Calu3 (cell line): Measurements from ENCODE around the gene FAM228A. TPM values are rescaled to one million over a fixed set of nuclear protein-coding genes. Genes with fewer than 3 reads are reported as not detected.

Experiments used
- BruUV-seq: library from RNA; stranded (reverse); fragments of 400-500 nt; replicated peaks from 2 replicates; lab custom pipeline; 2021; lab: Mats Ljungman, UMichigan
- CTCF ChIA-PET: fragments of 300-600 bp; sonication (Branson Sonifier 250); formaldehyde crosslinking; loops from one replicate; lab custom pipeline; 2022; ENCODE audit warnings: antibody characterized with exemption; lab: Charles Lee
- DNase-seq: peaks from one replicate; pipeline ENCODE4 v3.0.0; 2022
- H3K27ac Mint-ChIP-seq: one replicate; pipeline ENCODE4 v1.8.0; 2022; ENCODE audit warnings: mixed read lengths; ENCODE audit not compliant: unreplicated experiment
- H3K27me3 Mint-ChIP-seq: one replicate; pipeline ENCODE4 v1.8.0; 2022; ENCODE audit warnings: mixed read lengths; ENCODE audit not compliant: unreplicated experiment
- H3K36me3 Mint-ChIP-seq: one replicate; pipeline ENCODE4 v1.8.0; 2022; ENCODE audit warnings: mild to moderate bottlenecking, moderate library complexity, mixed read lengths; ENCODE audit not compliant: insufficient read depth, unreplicated experiment
- H3K4me1 Mint-ChIP-seq: one replicate; pipeline ENCODE4 v1.8.0; 2022; ENCODE audit warnings: mild to moderate bottlenecking, low read depth, mixed read lengths; ENCODE audit not compliant: unreplicated experiment
- H3K4me3 Mint-ChIP-seq: one replicate; pipeline ENCODE4 v1.8.0; 2022; ENCODE audit warnings: mild to moderate bottlenecking, low read depth, moderate library complexity, mixed read lengths; ENCODE audit not compliant: unreplicated experiment
- H3K9me3 Mint-ChIP-seq: one replicate; pipeline ENCODE4 v1.8.0; 2022; ENCODE audit warnings: low read depth, mixed read lengths; ENCODE audit not compliant: unreplicated experiment
- intact Hi-C: fragments of 100-400 bp; cut with micrococcal nuclease; formaldehyde crosslinking; loops from one replicate; pipeline ENCODE4 v1.10.0; 2022; ENCODE audit not compliant: unreplicated experiment
- total RNA-seq: library from RNA; stranded (reverse); gene quantifications from 2 replicates; pipeline ENCODE4 v1.2.3, GENCODE V29; 2022
- TF ChIP-seq, protein P1 (sequence below): fragments of 200-600 bp; IDR thresholded peaks from one replicate; pipeline ENCODE4 v1.8.0; 2022; ENCODE audit warnings: antibody characterized with exemption; ENCODE audit not compliant: unreplicated experiment

Gene FAM228A
- total RNA-seq, 1 experiment from 2014 or later, result not detected

- intact Hi-C loops, result no loop called here
- H3K4me1 Mint-ChIP-seq, result no peaks in the 10 kb centered on the region
- no peaks in the 10 kb centered on the region for H3K27me3 Mint-ChIP-seq
- no peaks in the 10 kb centered on the region for H3K9me3 Mint-ChIP-seq
- peaks cover 17% of the 10 kb centered on the region for H3K36me3 Mint-ChIP-seq
- CTCF ChIA-PET, result no interaction called here
- no peak overlapping the region for H3K4me3 Mint-ChIP-seq
- no peak overlapping the region for H3K27ac Mint-ChIP-seq
- BruUV-seq, result no TSS peak
- TF ChIP-seq, protein P1, sequence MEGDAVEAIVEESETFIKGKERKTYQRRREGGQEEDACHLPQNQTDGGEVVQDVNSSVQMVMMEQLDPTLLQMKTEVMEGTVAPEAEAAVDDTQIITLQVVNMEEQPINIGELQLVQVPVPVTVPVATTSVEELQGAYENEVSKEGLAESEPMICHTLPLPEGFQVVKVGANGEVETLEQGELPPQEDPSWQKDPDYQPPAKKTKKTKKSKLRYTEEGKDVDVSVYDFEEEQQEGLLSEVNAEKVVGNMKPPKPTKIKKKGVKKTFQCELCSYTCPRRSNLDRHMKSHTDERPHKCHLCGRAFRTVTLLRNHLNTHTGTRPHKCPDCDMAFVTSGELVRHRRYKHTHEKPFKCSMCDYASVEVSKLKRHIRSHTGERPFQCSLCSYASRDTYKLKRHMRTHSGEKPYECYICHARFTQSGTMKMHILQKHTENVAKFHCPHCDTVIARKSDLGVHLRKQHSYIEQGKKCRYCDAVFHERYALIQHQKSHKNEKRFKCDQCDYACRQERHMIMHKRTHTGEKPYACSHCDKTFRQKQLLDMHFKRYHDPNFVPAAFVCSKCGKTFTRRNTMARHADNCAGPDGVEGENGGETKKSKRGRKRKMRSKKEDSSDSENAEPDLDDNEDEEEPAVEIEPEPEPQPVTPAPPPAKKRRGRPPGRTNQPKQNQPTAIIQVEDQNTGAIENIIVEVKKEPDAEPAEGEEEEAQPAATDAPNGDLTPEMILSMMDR, result no peak
- no peak for DNase-seq
These were observed 36.6 kb downstream of the FAM228A start for GRCh38 chr2:24211408-24211807.

GRCh38 chr2:24214880-24215279 lies 40.0 kb downstream of the FAM228A start:
- no peak overlapping the region for H3K4me3 Mint-ChIP-seq
- no peaks in the 10 kb centered on the region for H3K9me3 Mint-ChIP-seq

GRCh38 chr2:24220554-24221291 lies 45.9 kb downstream of the FAM228A start:
- Mint-ChIP-seq H3K4me1 (no peaks in the 10 kb centered on the region), H3K27ac (no peak overlapping the region), H3K4me3 (no peak overlapping the region), H3K9me3 (no peaks in the 10 kb centered on the region), H3K27me3 (no peaks in the 10 kb centered on the region), H3K36me3 (no peaks in the 10 kb centered on the region)
- no peak for DNase-seq
- CTCF ChIA-PET, result no interaction called here
- TF ChIP-seq, protein P1, result no peak
- intact Hi-C loops, result no loop called here
- BruUV-seq, result no TSS peak

More at GRCh38 chr2:24214880-24215279, 40.0 kb downstream of the FAM228A start:
- intact Hi-C loops, result no loop called here
- H3K27ac Mint-ChIP-seq, result no peak overlapping the region
- TF ChIP-seq, protein P1, result no peak
- no peak for DNase-seq
- CTCF ChIA-PET, result no interaction called here
- no TSS peak for BruUV-seq
- no peaks in the 10 kb centered on the region for H3K4me1 Mint-ChIP-seq
- no peaks in the 10 kb centered on the region for H3K27me3 Mint-ChIP-seq
- H3K36me3 Mint-ChIP-seq, result peaks cover 17% of the 10 kb centered on the region

- no TSS peak for BruUV-seq
- Mint-ChIP-seq H3K4me1 (no peaks in the 10 kb centered on the region), H3K36me3 (no peaks in the 10 kb centered on the region), H3K27me3 (no peaks in the 10 kb centered on the region), H3K27ac (no peak overlapping the region), H3K9me3 (no peaks in the 10 kb centered on the region), H3K4me3 (no peak overlapping the region)
- DNase-seq, result no peak
- CTCF ChIA-PET, result interaction anchor here (0.6 kb wide), 1 partner anchor 354 kb away, joined by 4 read pairs; no protein-coding TSS in a partner anchor
- TF ChIP-seq, protein P1, result no peak
- intact Hi-C loops, result no loop called here
These were observed 46.6 kb downstream of the FAM228A start for GRCh38 chr2:24221343-24222050.
